ENCODE data around the gene S1PR5. TPM values are rescaled to one million over a fixed set of nuclear protein-coding genes. Genes with fewer than 3 reads are reported as not detected.

S1PR5 gene
- total RNA-seq, 2 donors from 2014 or later = 3.4 to 17.0 TPM

MicroRNAs within 50 kb of the gene (microRNA counts, 767-probe panel; counts per million panel counts)
- microRNA hsa-miR-1238 = 1,866 to 2,180 counts per million in 2 donors

Small RNAs within 50 kb of the gene (microRNA-seq; reads per million reads assigned to microRNA genes)
- gene MIR1238 = not detected

Small RNAs within 50 kb of the gene (small RNA-seq; reads per million reads assigned to genes)
- gene MIR1238 (0 reads per million in 2 donors), gene RNU7-140P (0 reads per million in 2 donors)

Other genes starting within 250 kb of the S1PR5 start
- gene ICAM1, start 246.3 kb downstream of the S1PR5 start, total RNA-seq = 10 to 100 TPM in 1 of 2 donors, 1 to 10 TPM in 1; 8.9 to 25.1 TPM
- 1 to 10 TPM in 1 of 2 donors, not detected in 1; 1.0 TPM for gene ICAM4, start 230.5 kb downstream of the S1PR5 start, total RNA-seq
- 1 to 10 TPM in 1 of 2 donors, not detected in 1; 7.1 TPM for gene ICAM5, start 227.5 kb downstream of the S1PR5 start, total RNA-seq
- 10 to 100 TPM in 1 of 2 donors, 1 to 10 TPM in 1; 5.0 to 12.3 TPM for gene ZGLP1, start 207.6 kb downstream of the S1PR5 start, total RNA-seq
- gene FDX2, start 201.4 kb downstream of the S1PR5 start, total RNA-seq = 10 to 100 TPM; 20.9 to 29.9 TPM
- 10 to 100 TPM; 50.2 to 53.2 TPM for gene RAVER1, start 183.9 kb downstream of the S1PR5 start, total RNA-seq
- gene ICAM3, start 177.8 kb downstream of the S1PR5 start, total RNA-seq = 1 to 10 TPM; 6.4 to 6.5 TPM
- 100 to 1,000 TPM in 1 of 2 donors, 10 to 100 TPM in 1; 90.8 to 161 TPM for gene TYK2, start 136.9 kb downstream of the S1PR5 start, total RNA-seq
- gene CDC37, start 113.9 kb downstream of the S1PR5 start, total RNA-seq = 100 to 1,000 TPM; 135 to 159 TPM
- 10 to 100 TPM; 14.5 to 15.1 TPM for gene PDE4A, start 96.9 kb downstream of the S1PR5 start, total RNA-seq
- gene KEAP1, start 14.1 kb downstream of the S1PR5 start, total RNA-seq = 10 to 100 TPM; 93.4 to 94.2 TPM
- gene ATG4D, start 26.5 kb upstream of the S1PR5 start, total RNA-seq = 10 to 100 TPM; 36.3 to 57.9 TPM
- gene KRI1, start 48.6 kb upstream of the S1PR5 start, total RNA-seq = 10 to 100 TPM; 23.6 to 23.8 TPM
- 1 to 10 TPM; 3.7 to 8.2 TPM for gene CDKN2D, start 51.5 kb upstream of the S1PR5 start, total RNA-seq
- 10 to 100 TPM; 28.1 to 85.8 TPM for gene AP1M2, start 69.9 kb upstream of the S1PR5 start, total RNA-seq
- 100 to 1,000 TPM in 1 of 2 donors, 10 to 100 TPM in 1; 91.1 to 402 TPM for gene SLC44A2, start 108.1 kb upstream of the S1PR5 start, total RNA-seq
- gene ILF3, start 136.9 kb upstream of the S1PR5 start, total RNA-seq = 100 to 1,000 TPM; 112 to 192 TPM
- gene QTRT1, start 184.0 kb upstream of the S1PR5 start, total RNA-seq = 10 to 100 TPM; 45.0 to 49.0 TPM
- 100 to 1,000 TPM; 137 to 279 TPM for gene DNM2, start 200.6 kb upstream of the S1PR5 start, total RNA-seq

Data from prostate gland (tissue), 2 donors.